EL (cell line): ENCODE measurements around the gene MLEC.

Source experiments
- DNase-seq: peaks from one replicate; pipeline ENCODE4 v3.0.0-alpha.2; 2016

Gene MLEC

GRCh38 chr12:120696626-120697025 lies 9.7 kb downstream of the MLEC start:
- no peak for DNase-seq

DNA sequence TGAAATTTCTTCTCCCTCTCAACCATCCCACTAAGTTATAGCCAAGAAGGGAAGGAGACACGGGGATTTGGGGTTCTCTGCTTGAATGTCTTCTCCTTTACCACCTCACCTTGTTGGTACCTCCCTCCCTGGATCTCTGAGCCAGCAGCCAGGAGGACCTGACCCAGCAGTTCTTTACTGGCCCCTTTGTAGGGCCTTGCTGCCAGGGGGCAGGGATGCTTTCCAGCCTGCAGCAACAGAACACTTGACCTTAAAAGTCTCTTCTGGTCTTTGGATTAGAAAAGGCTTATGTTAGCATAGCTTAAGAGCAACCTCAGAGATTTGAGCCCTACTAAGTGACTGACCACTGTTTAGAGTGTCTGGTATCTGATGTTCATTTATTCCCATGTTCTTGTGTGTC lies 10.4 kb downstream of the MLEC start:
- no peak for DNase-seq

DNA sequence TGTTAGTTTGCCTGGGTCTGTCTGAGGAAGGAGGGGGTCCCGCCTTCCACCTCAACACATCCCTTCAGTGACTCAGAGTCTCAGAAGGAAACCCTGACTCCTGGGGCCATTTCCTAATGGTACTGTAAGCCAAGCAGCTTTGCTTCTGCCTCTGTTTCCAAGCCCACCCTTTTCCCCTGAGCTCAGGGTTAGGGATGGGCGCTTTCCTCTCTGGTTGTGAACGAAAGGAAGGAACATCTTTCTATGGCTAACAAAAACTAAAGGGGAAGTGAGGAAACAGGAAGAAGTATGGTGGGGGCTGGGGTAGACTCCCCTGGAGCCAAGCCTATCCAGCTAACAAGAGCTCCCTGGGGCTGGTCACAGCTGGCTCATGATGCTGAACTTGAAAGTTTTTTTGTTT lies 11.7 kb downstream of the MLEC start:
- DNase-seq: no peak

DNA sequence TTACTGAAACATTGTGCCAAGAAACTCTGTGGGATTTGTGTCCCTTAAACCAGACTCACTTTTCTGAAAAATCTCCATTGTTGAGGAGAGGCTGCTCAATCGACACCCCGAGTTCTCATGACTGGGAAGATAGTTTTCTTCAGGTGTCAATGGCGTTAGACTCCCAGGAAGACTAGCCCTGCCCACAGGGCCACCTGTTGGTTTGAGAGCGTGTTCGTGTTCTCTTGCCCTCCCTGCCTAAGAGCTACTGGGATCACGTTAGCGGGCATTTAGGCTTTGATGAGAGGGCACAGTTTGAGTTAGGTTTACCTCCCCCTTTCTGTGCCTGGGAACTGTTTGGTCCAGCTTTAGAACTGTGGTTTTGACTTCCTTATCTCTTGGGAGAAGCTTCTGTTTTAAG lies 12.6 kb downstream of the MLEC start:
- DNase-seq: no peak

DNA sequence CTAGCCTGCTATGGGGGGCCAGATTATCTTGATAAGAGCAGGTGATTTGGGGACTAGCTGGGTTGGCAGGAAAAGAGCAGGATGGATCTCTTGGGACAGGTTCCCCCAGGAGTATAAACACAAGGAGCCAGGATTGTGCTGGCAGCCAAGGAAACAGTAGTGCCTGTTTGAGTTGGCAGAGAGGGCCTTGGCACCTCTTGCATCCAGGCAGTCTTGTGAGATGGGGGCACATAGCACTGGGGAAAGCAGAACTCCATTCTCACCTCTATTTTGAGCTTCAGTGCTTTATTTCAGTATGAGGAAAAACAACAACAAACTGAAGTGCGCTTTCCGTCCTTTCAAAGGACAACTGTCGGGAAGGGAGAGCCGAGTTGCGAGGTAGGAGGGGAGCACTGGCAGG lies 13.9 kb downstream of the MLEC start:
- no peak for DNase-seq

DNA sequence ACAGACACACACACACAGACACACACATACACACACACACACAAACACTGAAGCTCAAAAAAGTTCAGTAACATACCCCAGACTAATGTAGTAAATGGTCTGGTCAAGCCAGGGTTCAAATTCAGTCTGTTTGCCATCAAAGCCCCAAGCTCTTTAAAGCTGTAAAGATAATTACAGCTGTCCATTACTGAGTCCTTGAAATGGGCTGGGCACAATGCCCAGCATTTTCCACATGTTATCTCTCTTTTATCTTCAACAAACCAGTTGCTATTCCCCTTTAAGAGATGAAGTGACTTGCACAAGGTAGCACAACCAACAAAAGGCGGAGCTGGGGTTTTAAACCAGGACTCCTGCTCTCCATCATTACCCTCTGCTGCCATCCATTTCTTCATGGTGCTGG lies 15.7 kb downstream of the MLEC start:
- DNase-seq: no peak

DNA sequence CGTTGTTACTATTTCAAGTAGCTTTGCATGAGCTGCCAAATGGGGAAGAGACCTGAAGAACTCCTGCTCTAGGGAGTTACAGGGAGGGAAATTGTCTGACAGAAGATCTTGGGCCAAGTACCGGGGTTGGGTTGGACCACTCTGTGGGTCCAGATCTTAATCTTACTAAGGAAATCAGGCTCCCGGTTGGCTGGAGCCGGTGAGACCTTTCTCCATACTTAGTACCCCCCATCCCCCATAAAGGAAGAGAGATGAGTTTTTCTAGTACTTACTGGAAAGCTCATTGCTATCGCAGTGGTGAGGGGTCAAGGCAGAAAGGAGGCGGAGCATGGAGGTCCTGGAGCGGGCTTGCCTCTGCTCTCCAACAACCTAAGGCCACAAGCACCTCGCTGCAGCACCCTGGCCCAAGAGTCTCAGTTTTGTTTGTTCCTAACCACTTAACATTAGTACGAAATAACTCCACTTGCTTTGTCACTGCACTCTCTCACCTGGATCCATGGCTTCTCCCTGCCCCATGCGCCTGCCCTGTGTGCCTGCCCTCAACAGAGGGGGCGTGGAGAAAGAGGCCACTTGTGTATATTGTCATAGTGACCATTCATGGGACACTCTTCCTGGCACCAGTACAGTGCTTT lies 16.5 kb downstream of the MLEC start:
- DNase-seq: no peak

DNA sequence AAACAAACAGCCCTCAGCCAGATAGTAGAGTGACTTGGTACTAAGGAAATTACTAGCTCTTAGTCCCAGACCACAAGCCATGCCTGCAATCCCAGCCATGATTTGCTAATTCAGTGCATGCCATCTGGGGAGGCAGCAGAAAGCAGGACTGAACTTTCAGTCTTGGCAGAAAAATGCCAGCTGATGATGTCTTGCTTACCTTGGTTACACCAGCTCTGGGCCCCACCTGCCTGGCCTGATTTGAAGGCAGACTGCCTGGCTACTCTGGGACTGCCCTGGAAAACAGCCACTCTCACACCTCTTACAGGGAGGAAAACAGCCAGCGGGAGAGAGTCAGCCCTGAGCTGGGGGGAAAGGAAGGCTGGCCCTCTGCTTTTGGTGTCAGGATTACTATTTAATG lies 18.7 kb downstream of the MLEC start:
- no peak for DNase-seq

DNA sequence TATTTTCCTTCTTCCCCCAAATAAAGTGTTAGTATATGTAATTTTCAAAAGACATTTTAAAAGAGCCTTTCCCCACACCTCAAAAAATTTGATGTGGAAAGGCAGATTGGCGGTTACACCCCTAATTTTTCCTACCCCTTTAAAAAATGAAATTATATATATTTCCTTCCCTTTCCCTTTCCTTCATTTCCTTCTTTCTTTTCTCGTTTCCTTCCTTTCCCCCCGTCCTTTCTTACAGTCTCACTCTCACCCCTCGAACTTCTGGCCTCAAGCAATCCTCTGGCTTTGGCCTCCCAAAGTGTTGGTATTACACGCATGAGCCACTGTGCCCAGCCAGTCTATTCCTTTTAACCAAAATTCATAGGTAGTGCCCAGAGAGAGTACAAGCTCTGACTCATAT lies 19.1 kb downstream of the MLEC start:
- DNase-seq: no peak

DNA sequence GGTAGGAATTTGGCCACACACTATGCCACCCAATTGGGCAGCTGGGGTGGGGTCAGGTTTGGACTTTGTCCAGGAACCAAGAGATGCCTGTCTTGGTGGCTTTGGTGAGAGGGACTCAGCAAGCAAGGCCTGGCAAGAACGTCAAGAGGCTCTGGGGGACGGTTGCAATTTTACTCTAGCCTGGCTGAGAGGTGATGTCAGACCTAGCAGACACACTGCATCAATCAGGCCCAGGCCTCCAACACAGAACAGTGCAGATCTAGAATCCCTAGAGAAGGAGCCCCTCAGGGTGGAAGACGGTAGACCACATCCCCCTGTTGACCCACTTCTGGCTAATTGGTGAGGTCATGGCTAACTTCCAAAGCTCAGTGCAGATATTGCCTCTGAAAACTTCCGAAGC lies 21.7 kb downstream of the MLEC start:
- no peak for DNase-seq

GRCh38 chr12:120710031-120710804 lies 23.3 kb downstream of the MLEC start, which contains the start of gene UNC119B:
Gene UNC119B, plus strand, starts transcription at chr12:120710458. Its CDS starts 17 bp downstream, at chr12:120710475.
- peak; percentile 68 for DNase-seq

GRCh38 chr12:120710805-120711296 lies 23.9 kb downstream of the MLEC start:
- no peak for DNase-seq

GRCh38 chr12:120711411-120711810 lies 24.5 kb downstream of the MLEC start:
- no peak for DNase-seq

- DNase-seq: no peak
These were observed 25.7 kb downstream of the MLEC start for GRCh38 chr12:120712610-120713009.

DNA sequence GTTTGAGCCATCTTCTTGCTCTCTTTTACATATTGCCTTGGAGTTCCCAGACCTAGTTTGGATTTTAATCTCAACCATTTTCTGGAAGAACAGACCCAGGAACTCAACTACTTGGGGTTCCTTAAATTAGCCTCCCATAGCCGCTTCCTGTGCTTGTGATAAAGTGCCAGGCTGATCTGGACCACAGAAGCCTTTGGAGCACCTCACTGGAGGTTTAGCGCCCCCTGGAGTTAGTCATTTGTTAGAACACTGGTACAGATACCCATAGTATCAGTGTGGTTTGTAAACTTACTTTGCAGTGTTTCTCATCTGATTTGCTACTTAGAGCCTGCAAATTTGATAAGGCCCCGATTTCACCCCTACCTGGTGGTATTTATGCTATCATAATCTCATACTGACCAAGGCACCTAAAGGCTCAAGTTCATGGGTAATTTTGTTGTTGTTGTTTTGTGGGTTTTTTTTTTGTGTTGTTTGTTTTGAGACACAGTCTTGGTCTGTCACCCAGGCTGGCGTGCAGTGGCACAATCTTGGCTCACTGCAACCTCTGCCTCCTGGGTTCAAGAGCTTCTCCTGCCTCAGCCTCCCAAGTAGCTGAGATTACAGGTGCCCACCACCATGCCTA lies 27.0 kb downstream of the MLEC start:
- DNase-seq: peak; percentile 82

GRCh38 chr12:120718055-120718454 lies 31.1 kb downstream of the MLEC start:
- DNase-seq: no peak

DNA sequence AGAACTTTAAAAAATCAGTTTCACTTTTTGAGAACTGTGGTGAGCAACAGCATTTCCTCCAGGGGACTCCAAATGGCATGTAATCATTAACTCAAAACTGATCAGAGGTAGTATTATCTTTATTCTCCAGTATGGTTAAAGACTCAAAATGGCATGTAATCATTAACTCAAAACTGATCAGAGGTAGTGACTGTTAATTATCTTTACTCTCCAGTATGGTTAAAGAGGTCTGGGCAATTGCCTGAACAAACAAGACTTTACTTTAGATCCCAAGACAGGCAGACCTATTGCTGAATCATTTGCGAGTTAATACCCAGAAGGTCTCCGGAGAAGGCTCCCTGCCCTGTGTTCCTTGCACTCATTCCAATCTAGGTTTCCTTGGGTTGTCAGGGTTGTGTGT lies 32.1 kb downstream of the MLEC start:
- no peak for DNase-seq

GRCh38 chr12:120719496-120720233 lies 32.7 kb downstream of the MLEC start:
- DNase-seq: no peak

DNA sequence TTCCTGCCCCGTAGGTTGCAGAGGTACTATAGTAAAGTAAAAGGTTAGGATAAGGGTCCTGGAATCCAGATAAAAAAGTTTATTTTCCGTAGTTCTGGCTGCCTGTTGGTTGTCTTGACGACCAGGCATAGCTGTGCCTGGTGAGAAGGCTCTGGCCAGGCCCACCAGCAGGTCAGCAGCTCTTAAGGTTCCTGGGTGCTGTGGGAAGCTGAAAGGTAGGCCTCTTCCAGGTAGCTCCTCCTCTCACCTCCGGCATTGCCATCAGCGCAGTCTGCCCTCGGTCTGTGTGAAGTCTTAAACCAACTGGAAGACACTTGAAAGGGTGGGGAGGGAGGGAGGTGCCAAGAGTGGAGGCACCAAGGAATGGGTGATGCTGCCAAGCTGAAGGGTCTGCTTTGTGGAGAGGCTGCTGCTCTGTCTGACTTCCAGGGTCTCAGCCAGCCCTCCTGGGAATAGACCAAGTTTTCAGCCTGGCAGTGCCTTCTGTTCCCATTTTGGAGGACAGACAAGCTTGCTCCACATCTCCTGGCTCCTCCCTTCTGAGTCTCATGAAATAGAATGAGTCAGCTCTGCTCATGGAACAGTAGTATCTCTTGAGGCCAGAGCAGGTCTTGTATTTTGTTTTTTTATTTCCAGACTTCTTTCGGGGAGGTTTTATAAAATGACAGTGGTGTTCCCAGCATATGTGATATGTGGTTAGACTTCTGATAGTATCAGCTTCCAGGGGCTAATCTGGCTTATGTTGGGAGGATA lies 33.5 kb downstream of the MLEC start:
- DNase-seq: peak; percentile 51

GRCh38 chr12:120720987-120721801 lies 34.2 kb downstream of the MLEC start:
- DNase-seq: no peak

GRCh38 chr12:120721866-120722265 lies 34.9 kb downstream of the MLEC start:
- DNase-seq: no peak

- DNase-seq: no peak
These were observed 35.8 kb downstream of the MLEC start for GRCh38 chr12:120722784-120723183.
